K562 (cell line): ENCODE data around the gene DOK1. TPM values are rescaled to one million over a fixed set of nuclear protein-coding genes. Genes with fewer than 3 reads are reported as not detected.

Experiments
- ELF1 ChIP-seq: fragments of 200-800 bp; sonication (Bioruptor generic); IDR thresholded peaks from 2 replicates; pipeline ENCODE4 v1.6.1; 2016; ENCODE audit warnings: missing genetic modification characterization, missing compliant biosample characterization
- MECOM ChIP-seq: fragments of 250-450 bp; sonication (Bioruptor Pico); IDR thresholded peaks from 2 replicates; pipeline ENCODE4 v1.8.0; 2022; ENCODE audit warnings: inconsistent platforms
- NR2C2 ChIP-seq, 2 experiments: fragments of 200-800 bp in 1 of 2; sonication (Bioruptor generic) in 1 of 2; sonication (generic) in 1 of 2; formaldehyde crosslinking in 1 of 2; IDR thresholded peaks; 2 replicates each; pipeline versions ENCODE4 v1.6.1 to v1.8.0; 2016 to 2022; ENCODE audit warnings: mild to moderate bottlenecking in 1 of 2, missing compliant biosample characterization in 1 of 2, missing genetic modification characterization in 1 of 2, missing genetic modification reagents in 1 of 2
- WHSC1 ChIP-seq: IDR thresholded peaks from one replicate; pipeline ENCODE4 v1.6.1; 2012; ENCODE audit warnings: low read length, control low read depth, inconsistent platforms
- polyA plus RNA-seq, 8 experiments: library from polyadenylated mRNA; depleted of rRNA in 4 of 8; stranded (reverse) in 5 of 8; unstranded in 3 of 8; fragments of >200 nt; fragmentation: Nextera tagmentation in 2 of 8; fragmentation: Illumina TruSeq in 1 of 8; extraction: Ambion mirVana in 2 of 8; extraction: Trizol in 1 of 8; gene quantifications; 2 replicates each; pipeline versions ENCODE4 v1.2.1 to v1.2.3, GENCODE V29; 2011 to 2014; ENCODE audit warnings: inconsistent platforms in 1 of 8, missing spikeins in 1 of 8
- total RNA-seq, 7 experiments: library from RNA; depleted of rRNA in 6 of 7; stranded (reverse); fragments of >200 nt in 6 of 7; fragmentation: Illumina TruSeq in 2 of 7; extraction: Trizol in 2 of 7; gene quantifications; 2 replicates each; pipeline versions ENCODE4 v1.2.1 to v1.2.3, GENCODE V29; 2011 to 2021; ENCODE audit warnings: low replicate concordance in 1 of 7
- TF ChIP-seq, protein P1 (sequence below): sonication (generic); formaldehyde crosslinking; IDR thresholded peaks from 2 replicates; pipeline ENCODE4 v1.9.0; 2022; ENCODE audit warnings: mild to moderate bottlenecking, missing genetic modification reagents
- TF ChIP-seq, protein P2 (sequence below): fragments of 200-800 bp; sonication (Bioruptor generic); IDR thresholded peaks from 2 replicates; pipeline ENCODE4 v1.6.1; 2016; ENCODE audit warnings: missing genetic modification characterization, missing compliant biosample characterization
- TF ChIP-seq, protein P3 (sequence below): IDR thresholded peaks from 3 replicates; pipeline ENCODE4 v1.6.1; 2011; ENCODE audit warnings: borderline replicate concordance, mild to moderate bottlenecking, moderate library complexity; ENCODE audit not compliant: insufficient read length; ENCODE audit errors: extremely low read depth
- TF ChIP-seq, protein P4 (sequence below), 2 experiments: fragments of 450-650 bp; formaldehyde crosslinking in 1 of 2; IDR thresholded peaks; 2 replicates each; pipeline versions ENCODE4 v1.4.0 to v1.6.1; 2014 to 2020; ENCODE audit warnings: mild to moderate bottlenecking in 2 of 2, borderline replicate concordance in 1 of 2, low read depth in 1 of 2

The DOK1 gene
- total and polyA plus RNA-seq, 9 of the 15 experiments (the other 6 are each of a cell fraction or from before 2014, with no cell fraction given) = 0.59 to 36.4 (median 16.1) TPM

DNA sequence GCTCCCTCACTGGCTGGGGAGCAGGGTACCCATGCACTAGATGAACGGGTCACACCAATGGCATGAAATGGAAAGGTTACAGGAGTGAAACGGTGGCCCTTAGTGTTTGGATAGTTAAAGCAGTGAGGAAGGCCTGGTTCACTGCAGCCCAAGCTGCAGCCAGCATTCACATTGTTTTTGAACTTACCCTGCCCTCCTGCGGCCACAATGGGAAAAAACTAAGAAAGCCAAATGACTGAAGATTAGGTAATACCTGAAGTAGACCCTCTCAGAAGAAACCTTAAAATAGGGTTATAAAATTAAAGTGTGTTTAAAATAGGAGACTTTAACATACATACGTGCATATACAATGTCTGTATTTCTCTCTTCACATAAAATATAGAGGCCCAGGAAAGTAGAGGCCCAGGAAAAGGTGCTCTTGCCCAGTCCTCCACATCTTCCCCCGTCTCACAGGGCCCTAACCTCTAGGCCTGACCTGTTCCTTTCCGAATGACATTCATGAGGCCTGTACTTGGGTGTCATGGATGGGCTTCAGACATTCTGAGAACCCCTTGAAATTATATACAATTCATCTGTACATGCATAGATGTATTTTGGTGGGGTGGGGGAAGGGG is 33.3 kb downstream of the DOK1 start (continued):
- TF ChIP-seq, protein P1, sequence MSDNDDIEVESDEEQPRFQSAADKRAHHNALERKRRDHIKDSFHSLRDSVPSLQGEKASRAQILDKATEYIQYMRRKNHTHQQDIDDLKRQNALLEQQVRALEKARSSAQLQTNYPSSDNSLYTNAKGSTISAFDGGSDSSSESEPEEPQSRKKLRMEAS = no peak
- TF ChIP-seq, protein P2, sequence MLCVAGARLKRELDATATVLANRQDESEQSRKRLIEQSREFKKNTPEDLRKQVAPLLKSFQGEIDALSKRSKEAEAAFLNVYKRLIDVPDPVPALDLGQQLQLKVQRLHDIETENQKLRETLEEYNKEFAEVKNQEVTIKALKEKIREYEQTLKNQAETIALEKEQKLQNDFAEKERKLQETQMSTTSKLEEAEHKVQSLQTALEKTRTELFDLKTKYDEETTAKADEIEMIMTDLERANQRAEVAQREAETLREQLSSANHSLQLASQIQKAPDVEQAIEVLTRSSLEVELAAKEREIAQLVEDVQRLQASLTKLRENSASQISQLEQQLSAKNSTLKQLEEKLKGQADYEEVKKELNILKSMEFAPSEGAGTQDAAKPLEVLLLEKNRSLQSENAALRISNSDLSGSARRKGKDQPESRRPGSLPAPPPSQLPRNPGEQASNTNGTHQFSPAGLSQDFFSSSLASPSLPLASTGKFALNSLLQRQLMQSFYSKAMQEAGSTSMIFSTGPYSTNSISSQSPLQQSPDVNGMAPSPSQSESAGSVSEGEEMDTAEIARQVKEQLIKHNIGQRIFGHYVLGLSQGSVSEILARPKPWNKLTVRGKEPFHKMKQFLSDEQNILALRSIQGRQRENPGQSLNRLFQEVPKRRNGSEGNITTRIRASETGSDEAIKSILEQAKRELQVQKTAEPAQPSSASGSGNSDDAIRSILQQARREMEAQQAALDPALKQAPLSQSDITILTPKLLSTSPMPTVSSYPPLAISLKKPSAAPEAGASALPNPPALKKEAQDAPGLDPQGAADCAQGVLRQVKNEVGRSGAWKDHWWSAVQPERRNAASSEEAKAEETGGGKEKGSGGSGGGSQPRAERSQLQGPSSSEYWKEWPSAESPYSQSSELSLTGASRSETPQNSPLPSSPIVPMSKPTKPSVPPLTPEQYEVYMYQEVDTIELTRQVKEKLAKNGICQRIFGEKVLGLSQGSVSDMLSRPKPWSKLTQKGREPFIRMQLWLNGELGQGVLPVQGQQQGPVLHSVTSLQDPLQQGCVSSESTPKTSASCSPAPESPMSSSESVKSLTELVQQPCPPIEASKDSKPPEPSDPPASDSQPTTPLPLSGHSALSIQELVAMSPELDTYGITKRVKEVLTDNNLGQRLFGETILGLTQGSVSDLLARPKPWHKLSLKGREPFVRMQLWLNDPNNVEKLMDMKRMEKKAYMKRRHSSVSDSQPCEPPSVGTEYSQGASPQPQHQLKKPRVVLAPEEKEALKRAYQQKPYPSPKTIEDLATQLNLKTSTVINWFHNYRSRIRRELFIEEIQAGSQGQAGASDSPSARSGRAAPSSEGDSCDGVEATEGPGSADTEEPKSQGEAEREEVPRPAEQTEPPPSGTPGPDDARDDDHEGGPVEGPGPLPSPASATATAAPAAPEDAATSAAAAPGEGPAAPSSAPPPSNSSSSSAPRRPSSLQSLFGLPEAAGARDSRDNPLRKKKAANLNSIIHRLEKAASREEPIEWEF (CRISPR knock-in tag) = no peak
- TF ChIP-seq NR2C2 (CRISPR knock-in tag; IDR thresholded peaks at IDR 0.05) (no peak), NR2C2 (tag; IDR thresholded peaks at IDR 0.05) (0 out of 2 replicates have a peak, but pooled peaks have one; percentile 18), ELF1 (tag) (no peak), WHSC1 (no peak), MECOM (CRISPR knock-in tag) (no peak)
- TF ChIP-seq, protein P3, sequence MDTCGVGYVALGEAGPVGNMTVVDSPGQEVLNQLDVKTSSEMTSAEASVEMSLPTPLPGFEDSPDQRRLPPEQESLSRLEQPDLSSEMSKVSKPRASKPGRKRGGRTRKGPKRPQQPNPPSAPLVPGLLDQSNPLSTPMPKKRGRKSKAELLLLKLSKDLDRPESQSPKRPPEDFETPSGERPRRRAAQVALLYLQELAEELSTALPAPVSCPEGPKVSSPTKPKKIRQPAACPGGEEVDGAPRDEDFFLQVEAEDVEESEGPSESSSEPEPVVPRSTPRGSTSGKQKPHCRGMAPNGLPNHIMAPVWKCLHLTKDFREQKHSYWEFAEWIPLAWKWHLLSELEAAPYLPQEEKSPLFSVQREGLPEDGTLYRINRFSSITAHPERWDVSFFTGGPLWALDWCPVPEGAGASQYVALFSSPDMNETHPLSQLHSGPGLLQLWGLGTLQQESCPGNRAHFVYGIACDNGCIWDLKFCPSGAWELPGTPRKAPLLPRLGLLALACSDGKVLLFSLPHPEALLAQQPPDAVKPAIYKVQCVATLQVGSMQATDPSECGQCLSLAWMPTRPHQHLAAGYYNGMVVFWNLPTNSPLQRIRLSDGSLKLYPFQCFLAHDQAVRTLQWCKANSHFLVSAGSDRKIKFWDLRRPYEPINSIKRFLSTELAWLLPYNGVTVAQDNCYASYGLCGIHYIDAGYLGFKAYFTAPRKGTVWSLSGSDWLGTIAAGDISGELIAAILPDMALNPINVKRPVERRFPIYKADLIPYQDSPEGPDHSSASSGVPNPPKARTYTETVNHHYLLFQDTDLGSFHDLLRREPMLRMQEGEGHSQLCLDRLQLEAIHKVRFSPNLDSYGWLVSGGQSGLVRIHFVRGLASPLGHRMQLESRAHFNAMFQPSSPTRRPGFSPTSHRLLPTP = no peak
- TF ChIP-seq, protein P4, sequence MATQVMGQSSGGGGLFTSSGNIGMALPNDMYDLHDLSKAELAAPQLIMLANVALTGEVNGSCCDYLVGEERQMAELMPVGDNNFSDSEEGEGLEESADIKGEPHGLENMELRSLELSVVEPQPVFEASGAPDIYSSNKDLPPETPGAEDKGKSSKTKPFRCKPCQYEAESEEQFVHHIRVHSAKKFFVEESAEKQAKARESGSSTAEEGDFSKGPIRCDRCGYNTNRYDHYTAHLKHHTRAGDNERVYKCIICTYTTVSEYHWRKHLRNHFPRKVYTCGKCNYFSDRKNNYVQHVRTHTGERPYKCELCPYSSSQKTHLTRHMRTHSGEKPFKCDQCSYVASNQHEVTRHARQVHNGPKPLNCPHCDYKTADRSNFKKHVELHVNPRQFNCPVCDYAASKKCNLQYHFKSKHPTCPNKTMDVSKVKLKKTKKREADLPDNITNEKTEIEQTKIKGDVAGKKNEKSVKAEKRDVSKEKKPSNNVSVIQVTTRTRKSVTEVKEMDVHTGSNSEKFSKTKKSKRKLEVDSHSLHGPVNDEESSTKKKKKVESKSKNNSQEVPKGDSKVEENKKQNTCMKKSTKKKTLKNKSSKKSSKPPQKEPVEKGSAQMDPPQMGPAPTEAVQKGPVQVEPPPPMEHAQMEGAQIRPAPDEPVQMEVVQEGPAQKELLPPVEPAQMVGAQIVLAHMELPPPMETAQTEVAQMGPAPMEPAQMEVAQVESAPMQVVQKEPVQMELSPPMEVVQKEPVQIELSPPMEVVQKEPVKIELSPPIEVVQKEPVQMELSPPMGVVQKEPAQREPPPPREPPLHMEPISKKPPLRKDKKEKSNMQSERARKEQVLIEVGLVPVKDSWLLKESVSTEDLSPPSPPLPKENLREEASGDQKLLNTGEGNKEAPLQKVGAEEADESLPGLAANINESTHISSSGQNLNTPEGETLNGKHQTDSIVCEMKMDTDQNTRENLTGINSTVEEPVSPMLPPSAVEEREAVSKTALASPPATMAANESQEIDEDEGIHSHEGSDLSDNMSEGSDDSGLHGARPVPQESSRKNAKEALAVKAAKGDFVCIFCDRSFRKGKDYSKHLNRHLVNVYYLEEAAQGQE (IDR thresholded peaks at IDR 0.05; ENCODE audit: borderline replicate concordance) = peak; percentile 83
- TF ChIP-seq, protein P4 (CRISPR knock-in tag; IDR thresholded peaks at IDR 0.05; ENCODE audit: low read depth) = no peak
